GM18868 (cell line): ENCODE data around the gene TMEM163.
A peak's percentile ranks its signal among the peaks of the same experiment; 100 is the strongest.
"Not testable (repeated sequence)": the region's sequence is repeated elsewhere in the genome, so short reads cannot be mapped to it uniquely, and the experiment has no call there.

Source experiments
- ATAC-seq: cut with Tn5 transposase; IDR thresholded peaks from one replicate; pipeline ENCODE4 v1.9.1; 2021; ENCODE audit warnings: mild to moderate bottlenecking, moderate library complexity; ENCODE audit not compliant: unreplicated experiment

TMEM163 gene

GRCh38 chr2:134667081-134667480 lies 51.7 kb downstream of the TMEM163 start:
- ATAC-seq = no peak

GRCh38 chr2:134665727-134666506 lies 52.9 kb downstream of the TMEM163 start:
- no peak for ATAC-seq

GRCh38 chr2:134663451-134664450 lies 55.0 kb downstream of the TMEM163 start:
- ATAC-seq = no peak

- no peak for ATAC-seq
Measured at GRCh38 chr2:134662751-134663150, 56.0 kb downstream of the TMEM163 start.

GRCh38 chr2:134660626-134661402 lies 58.0 kb downstream of the TMEM163 start:
- no peak for ATAC-seq

- no peak for ATAC-seq
Measured at GRCh38 chr2:134659724-134660123, 59.1 kb downstream of the TMEM163 start.

GRCh38 chr2:134657650-134658250 lies 61.0 kb downstream of the TMEM163 start:
- ATAC-seq = no peak

GRCh38 chr2:134656391-134656790 lies 62.4 kb downstream of the TMEM163 start:
- not testable (repeated sequence) for ATAC-seq

GRCh38 chr2:134648586-134648985 lies 70.2 kb downstream of the TMEM163 start:
- no peak for ATAC-seq

- ATAC-seq = no peak
Measured at GRCh38 chr2:134647607-134648256, 71.1 kb downstream of the TMEM163 start.

GRCh38 chr2:134642938-134643337 lies 75.9 kb downstream of the TMEM163 start:
- peak; percentile 44 for ATAC-seq

GRCh38 chr2:134640494-134640893 lies 78.3 kb downstream of the TMEM163 start:
- ATAC-seq = peak; percentile 64

- peak; percentile 50 for ATAC-seq
Measured at GRCh38 chr2:134639265-134639664, 79.5 kb downstream of the TMEM163 start.

GRCh38 chr2:134636714-134637113 lies 82.1 kb downstream of the TMEM163 start:
- ATAC-seq = no peak

GRCh38 chr2:134634054-134634753 lies 84.6 kb downstream of the TMEM163 start:
- ATAC-seq = no peak

GRCh38 chr2:134630504-134631159 lies 88.2 kb downstream of the TMEM163 start:
- ATAC-seq = no peak

- ATAC-seq = no peak
Measured at GRCh38 chr2:134628453-134628852, 90.3 kb downstream of the TMEM163 start.

GRCh38 chr2:134626781-134627180 lies 92.0 kb downstream of the TMEM163 start:
- no peak for ATAC-seq

- no peak for ATAC-seq
Measured at GRCh38 chr2:134625311-134625710, 93.5 kb downstream of the TMEM163 start.
